ENCODE data around the gene IL18BP. TPM values are rescaled to one million over a fixed set of nuclear protein-coding genes. Genes with fewer than 3 reads are reported as not detected.
A peak's percentile ranks its signal among the peaks of the same experiment; 100 is the strongest.

IL18BP gene
- total RNA-seq, 4 donors from 2014 or later, result 5.1 to 11.6 (median 6.3) TPM

GRCh38 chr11:71994786-71995185 lies 3.9 kb upstream of the IL18BP start:
- H3K9me3 ChIP-seq, result no peaks in the 10 kb centered on the region
- no peak for DNase-seq (ENCODE audit: low spot score in 2 of 2)
- H3K36me3 ChIP-seq, result peaks cover 0 to 23% (median 0%) of the 10 kb centered on the region in 3 donors
- H3K27ac ChIP-seq, result no peak overlapping the region
- peaks cover 0 to 13% (median 9%) of the 10 kb centered on the region in 4 donors for H3K4me1 ChIP-seq
- H3K27me3 ChIP-seq, result no peaks in the 10 kb centered on the region
- H3K4me3 ChIP-seq, result no peak overlapping the region
- no peak for TF ChIP-seq EP300 (IDR thresholded peaks at IDR 0.05)
- no peak for TF ChIP-seq POLR2A (IDR thresholded peaks at IDR 0.05)
- TF ChIP-seq CTCF (IDR thresholded peaks at IDR 0.05), result no peak
- 76 to 82% methylated on average over 3 of the region's 3 CpGs for WGBS, 2 donors

GRCh38 chr11:71995726-71996291 lies 2.9 kb upstream of the IL18BP start:
- Histone ChIP-seq H3K27me3 (no peaks in the 10 kb centered on the region), H3K36me3 (peaks cover 0 to 25% (median 0%) of the 10 kb centered on the region in 3 donors), H3K4me1 (peaks cover 0 to 23% (median 12%) of the 10 kb centered on the region in 4 donors), H3K4me3 (no peak overlapping the region), H3K27ac (no peak overlapping the region), H3K9me3 (no peaks in the 10 kb centered on the region)
- 91 to 97% methylated on average over 2 to 3 of the region's 3 CpGs for WGBS, 2 donors
- TF ChIP-seq CTCF (IDR thresholded peaks at IDR 0.05), result no peak
- no peak for TF ChIP-seq EP300 (IDR thresholded peaks at IDR 0.05)
- TF ChIP-seq POLR2A (IDR thresholded peaks at IDR 0.05), result no peak
- no peak for DNase-seq (ENCODE audit: low spot score in 2 of 2)

GRCh38 chr11:71996517-71996916 lies 2.2 kb upstream of the IL18BP start:
- WGBS, 2 donors, result 90 to 95% methylated on average over 4 of the region's 4 CpGs
- TF ChIP-seq POLR2A (IDR thresholded peaks at IDR 0.05), result no peak
- no peak for TF ChIP-seq EP300 (IDR thresholded peaks at IDR 0.05)
- TF ChIP-seq CTCF (IDR thresholded peaks at IDR 0.05), result no peak
- no peak for DNase-seq (ENCODE audit: low spot score in 2 of 2)

GRCh38 chr11:71996946-71997345 lies 1.8 kb upstream of the IL18BP start:
- DNase-seq (ENCODE audit: low spot score in 2 of 2), result no peak
- H3K27me3 ChIP-seq, result no peaks in the 10 kb centered on the region
- no peaks in the 10 kb centered on the region for H3K9me3 ChIP-seq
- peaks cover 0 to 31% (median 12%) of the 10 kb centered on the region in 4 donors for H3K4me1 ChIP-seq
- 55 to 58% methylated on average over 8 of the region's 8 CpGs for WGBS, 2 donors
- no peak for TF ChIP-seq POLR2A (IDR thresholded peaks at IDR 0.05)
- no peak for TF ChIP-seq EP300 (IDR thresholded peaks at IDR 0.05)
- TF ChIP-seq CTCF (IDR thresholded peaks at IDR 0.05), result no peak
- H3K4me3 ChIP-seq, result no peak overlapping the region
- peaks cover 0 to 34% (median 0%) of the 10 kb centered on the region in 3 donors for H3K36me3 ChIP-seq
- H3K27ac ChIP-seq, result no peak overlapping the region

More at GRCh38 chr11:71996517-71996916, 2.2 kb upstream of the IL18BP start:
- H3K4me3 ChIP-seq, result no peak overlapping the region
- peaks cover 0 to 30% (median 12%) of the 10 kb centered on the region in 4 donors for H3K4me1 ChIP-seq
- H3K27me3 ChIP-seq, result no peaks in the 10 kb centered on the region
- no peaks in the 10 kb centered on the region for H3K9me3 ChIP-seq
- H3K36me3 ChIP-seq, result peaks cover 0 to 30% (median 0%) of the 10 kb centered on the region in 3 donors
- H3K27ac ChIP-seq, result no peak overlapping the region

- DNase-seq (ENCODE audit: low spot score in 2 of 2), result no peak
- 91% methylated on average over 3 of the region's 3 CpGs for WGBS, 2 donors
- peaks cover 0 to 40% (median 0%) of the 10 kb centered on the region in 3 donors for H3K36me3 ChIP-seq
- H3K27ac ChIP-seq, result peak overlapping the region in 1 of 4 donors; percentile 13
- H3K27me3 ChIP-seq, result no peaks in the 10 kb centered on the region
- TF ChIP-seq CTCF (IDR thresholded peaks at IDR 0.05) (no peak), EP300 (IDR thresholded peaks at IDR 0.05) (no peak), POLR2A (IDR thresholded peaks at IDR 0.05) (no peak)
- H3K9me3 ChIP-seq, result no peaks in the 10 kb centered on the region
- no peak overlapping the region for H3K4me3 ChIP-seq
- peaks cover 0 to 31% (median 12%) of the 10 kb centered on the region in 4 donors for H3K4me1 ChIP-seq
Measured at GRCh38 chr11:71997594-71997993, 1.1 kb upstream of the IL18BP start.
